Activated CD8-positive, alpha-beta memory T cell treated with anti-CD3 and anti-CD28 coated beads, Interleukin-2, amount 50 U/mL, for 48 hours (primary cell): ENCODE results near the gene SLC2A6.

Experiments used
- DNase-seq: peaks from one replicate; pipeline ENCODE4 v3.0.0-alpha.2; 2020

The SLC2A6 gene

GRCh38 chr9:133476036-133476931, 2.6 kb downstream of the SLC2A6 start:
- DNase-seq: no peak

DNA sequence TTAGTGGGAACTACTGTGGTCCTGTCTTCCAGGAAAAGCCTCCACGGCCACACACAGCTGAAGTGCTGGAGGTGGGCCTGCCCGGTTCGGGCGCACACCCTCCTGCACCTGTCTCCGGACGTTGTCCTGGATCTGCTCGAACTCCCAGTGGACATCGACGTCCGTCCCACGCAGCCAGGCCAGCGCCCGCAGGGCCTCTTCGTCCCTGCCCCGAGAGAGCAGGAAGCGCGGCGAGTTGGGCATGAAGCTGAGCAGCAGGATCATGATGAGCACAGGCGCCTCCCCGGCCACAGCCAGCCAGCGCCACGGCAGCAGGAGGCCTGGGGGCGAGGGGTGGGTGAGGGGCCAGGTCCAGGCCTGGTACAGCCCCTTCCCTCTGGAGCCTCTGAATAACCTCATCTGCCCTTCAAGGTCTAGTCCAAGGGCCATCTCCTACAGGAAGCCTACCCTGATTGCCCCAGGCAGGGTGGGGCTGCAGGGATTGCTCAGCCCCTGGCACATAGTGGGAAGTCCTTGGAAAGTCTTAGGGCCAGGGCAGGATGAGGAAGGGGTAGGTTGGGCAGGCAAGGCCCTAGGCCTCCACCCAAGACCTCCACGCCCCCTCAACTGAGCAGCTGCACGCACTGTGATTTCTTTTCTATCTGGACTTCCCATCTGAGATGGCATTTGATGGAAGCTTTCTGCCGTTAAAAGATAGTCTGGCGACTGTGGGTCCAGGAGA, 3.4 kb downstream of the SLC2A6 start:
- no peak for DNase-seq

DNA sequence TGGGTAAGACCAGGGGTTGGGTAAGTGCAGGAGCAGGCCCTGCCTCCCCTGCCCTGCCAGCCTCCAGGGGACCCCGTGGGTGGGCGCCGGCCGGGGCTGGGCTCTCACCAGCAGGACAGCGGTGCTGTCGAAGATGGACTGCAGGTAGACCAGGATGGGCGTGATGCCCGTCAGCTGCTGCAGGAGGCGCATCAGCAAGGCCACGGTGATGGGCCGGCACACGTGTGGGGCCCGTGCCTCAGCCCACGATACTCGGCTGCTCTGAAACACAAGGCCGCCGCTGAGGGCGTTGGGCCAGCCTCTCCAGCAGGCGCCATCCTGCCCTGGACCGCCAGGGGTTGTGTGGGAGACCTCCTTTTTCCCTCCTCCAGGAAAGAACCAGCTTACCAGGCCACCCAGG, 4.0 kb downstream of the SLC2A6 start:
- DNase-seq: no peak

DNA sequence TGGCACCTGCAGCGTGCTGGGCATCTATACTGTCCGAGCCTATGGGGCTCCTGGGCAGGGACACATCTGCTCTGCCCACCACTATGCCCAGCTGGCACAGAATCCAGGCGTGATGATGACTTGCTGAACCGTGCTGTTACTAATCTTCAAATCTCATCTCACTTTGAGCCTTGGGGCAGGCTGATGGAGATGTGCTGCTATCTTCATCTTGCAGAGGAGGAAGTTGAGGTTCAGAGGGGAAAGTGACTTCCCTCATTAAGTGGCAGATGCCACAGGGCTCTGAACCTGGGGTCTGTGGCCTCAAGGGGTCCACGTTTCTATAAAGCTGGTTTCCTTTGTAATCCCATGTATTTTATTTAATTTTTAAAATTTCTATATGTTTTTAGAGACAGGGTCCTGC, 4.7 kb downstream of the SLC2A6 start:
- no peak for DNase-seq

- DNase-seq: no peak
These were observed 5.2 kb downstream of the SLC2A6 start for GRCh38 chr9:133473743-133474142.

- DNase-seq: no peak
These were observed 6.0 kb downstream of the SLC2A6 start for GRCh38 chr9:133472753-133473378.

DNA sequence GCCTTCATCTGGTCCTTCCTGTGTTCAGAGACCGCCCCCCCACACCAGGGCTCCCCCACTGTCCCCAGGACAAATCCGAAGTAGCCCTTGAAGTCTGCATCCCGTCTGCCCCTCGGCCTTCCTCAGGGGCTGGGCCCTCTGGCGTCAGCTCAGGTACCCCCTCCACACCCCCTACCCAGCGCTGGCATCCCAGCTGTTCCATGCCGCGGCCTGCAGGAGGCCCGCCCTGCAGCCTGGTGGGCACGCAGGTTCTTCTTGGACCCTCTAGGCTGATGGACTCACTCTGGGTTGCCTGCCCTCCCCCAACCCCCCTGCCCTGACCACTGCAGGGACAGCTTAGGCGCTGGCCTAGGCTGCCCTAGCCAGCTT, 6.6 kb downstream of the SLC2A6 start:
- DNase-seq: no peak

DNA sequence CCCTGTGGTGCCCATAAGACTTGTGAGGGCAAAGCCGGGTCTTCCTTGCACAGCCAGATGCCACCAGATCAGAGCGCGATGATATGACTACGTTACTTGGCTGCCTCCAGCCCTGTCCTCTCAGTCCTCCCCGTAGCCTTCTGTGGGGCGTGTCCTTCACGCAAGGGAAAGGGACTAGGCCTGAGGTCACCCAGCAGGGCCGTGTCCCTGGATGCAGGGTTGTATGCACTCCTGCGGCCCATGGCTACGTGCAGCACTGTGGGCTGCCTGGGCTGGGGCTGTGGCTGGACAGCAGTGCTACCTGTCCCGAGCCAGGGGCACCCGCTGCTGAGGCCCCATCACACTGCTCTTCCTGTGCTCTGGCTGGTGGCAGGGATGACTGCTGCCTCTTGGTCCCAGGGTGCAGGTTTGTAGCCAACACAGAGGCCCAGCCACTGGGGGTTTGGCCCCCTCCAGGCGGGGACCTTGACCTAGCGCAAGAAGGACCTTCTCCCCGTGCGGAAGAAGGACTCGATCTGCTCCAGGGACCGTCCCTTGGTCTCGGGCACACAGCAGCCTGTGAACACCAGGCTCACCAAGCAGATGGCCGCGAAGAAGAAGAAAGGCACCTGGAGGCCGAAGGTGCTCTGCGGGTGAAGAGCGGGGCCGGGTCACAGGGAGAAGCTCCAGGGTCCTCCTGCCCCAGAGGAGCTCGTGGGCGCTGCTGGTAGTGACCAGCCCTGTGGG, 7.2 kb downstream of the SLC2A6 start:
- no peak for DNase-seq

- no peak for DNase-seq
These were observed 7.9 kb downstream of the SLC2A6 start for GRCh38 chr9:133470988-133471387.

DNA sequence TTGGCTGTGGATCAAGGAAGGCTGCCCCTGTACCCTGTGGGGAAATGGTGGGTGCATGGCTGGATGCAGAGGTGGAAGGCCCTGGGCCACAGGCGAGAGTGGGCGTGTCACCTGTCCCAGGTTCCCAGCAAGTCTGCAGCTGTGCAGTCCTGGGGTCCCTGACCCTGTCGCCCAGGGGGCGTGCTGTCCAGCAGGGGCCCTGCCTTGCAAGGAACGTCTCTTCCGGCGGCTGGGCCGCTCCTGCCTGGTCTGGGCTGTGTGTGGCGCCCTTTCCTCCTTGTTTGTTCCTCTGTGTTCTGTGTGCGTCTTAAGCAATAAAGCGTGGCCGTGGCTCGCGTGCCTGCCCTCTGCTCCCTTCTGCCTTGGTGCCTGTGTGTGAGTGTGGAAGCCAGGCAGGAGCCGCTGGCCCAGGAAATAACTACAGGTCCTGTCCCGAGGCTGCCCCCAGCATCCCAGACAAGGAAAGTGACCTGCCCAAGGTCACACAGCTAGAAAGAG, 8.4 kb downstream of the SLC2A6 start:
- no peak for DNase-seq

- no peak for DNase-seq
These were observed 10.0 kb downstream of the SLC2A6 start for GRCh38 chr9:133468777-133469421.

GRCh38 chr9:133468374-133468773, 10.5 kb downstream of the SLC2A6 start:
- DNase-seq: no peak

DNA sequence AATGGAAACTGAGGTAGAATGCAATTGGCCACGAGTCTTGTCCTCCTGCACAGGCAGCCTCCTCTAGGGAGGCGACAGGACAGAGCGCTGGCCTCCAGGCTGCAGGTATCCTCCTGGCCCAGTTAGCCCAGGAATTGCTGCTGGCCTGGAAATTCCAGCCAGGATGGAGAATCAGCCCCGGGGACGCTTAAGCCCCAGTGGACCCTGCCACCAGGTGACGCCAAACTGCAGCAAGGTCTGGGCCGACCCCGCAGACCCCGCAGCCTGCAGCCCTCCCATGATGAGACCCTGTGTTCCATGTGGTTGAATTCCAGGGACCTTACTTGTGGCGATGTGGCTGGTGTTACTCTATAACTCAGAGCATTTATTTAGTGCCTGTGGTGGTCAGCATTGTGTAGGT, 11.8 kb downstream of the SLC2A6 start:
- DNase-seq: no peak

DNA sequence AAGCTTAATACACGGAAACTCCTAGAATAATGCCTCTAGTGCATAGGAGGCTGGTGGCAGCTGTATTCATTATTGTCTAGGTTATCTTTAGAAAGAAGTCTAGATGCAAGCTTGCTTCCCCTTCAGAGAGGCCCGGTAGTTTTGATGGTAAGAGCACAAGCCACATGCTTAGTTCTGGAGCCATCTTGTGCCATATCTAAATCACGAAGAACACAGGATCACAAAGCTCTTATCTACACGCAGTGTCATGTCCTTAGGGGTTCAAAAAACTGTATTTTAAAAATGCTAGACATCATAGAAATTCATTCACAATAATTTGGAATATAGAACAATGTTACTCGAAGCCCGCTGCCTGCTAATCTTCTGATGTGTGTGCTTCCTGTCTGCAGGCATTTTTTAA, 12.9 kb downstream of the SLC2A6 start:
- DNase-seq: no peak

GRCh38 chr9:133464638-133465037, 14.3 kb downstream of the SLC2A6 start:
- DNase-seq: no peak

- no peak for DNase-seq
These were observed 14.9 kb downstream of the SLC2A6 start for GRCh38 chr9:133463864-133464615.

GRCh38 chr9:133463234-133463863, 15.6 kb downstream of the SLC2A6 start:
- DNase-seq: no peak

GRCh38 chr9:133461975-133462374, 16.9 kb downstream of the SLC2A6 start:
- no peak for DNase-seq

GRCh38 chr9:133460405-133461175, 18.3 kb downstream of the SLC2A6 start:
- DNase-seq: no peak
